Neural progenitor cell (in vitro differentiated cells): ENCODE data around the gene TMOD4.

Experiments
- CTCF ChIP-seq: fragments of 200-600 bp; sonication (generic); IDR thresholded peaks from 2 replicates; pipeline ENCODE4 v1.5.1; 2017; ENCODE audit warnings: antibody characterized with exemption, mild to moderate bottlenecking
- EZH2 ChIP-seq: fragments of 200-600 bp; sonication (generic); IDR thresholded peaks from 2 replicates; pipeline ENCODE4 v1.6.1; 2017; ENCODE audit warnings: antibody characterized with exemption, mild to moderate bottlenecking, moderate library complexity
- EZH2phosphoT487 ChIP-seq: fragments of 200-600 bp; sonication (generic); IDR thresholded peaks from 2 replicates; pipeline ENCODE4 v1.6.1; 2017; ENCODE audit warnings: antibody characterized with exemption

- no peak for TF ChIP-seq CTCF
- no peak for TF ChIP-seq EZH2phosphoT487
- no peak for TF ChIP-seq EZH2
These were observed 31.1 kb downstream of the TMOD4 start for GRCh38 chr1:151144474-151145303.
